ENCODE data around the gene BARHL2. TPM values are rescaled to one million over a fixed set of nuclear protein-coding genes. Genes with fewer than 3 reads are reported as not detected.
A peak's percentile ranks its signal among the peaks of the same experiment; 100 is the strongest.

The BARHL2 gene
- total RNA-seq, 2 experiments from 2014 or later, result not detected

GRCh38 chr1:90729504-90730242 lies 12.6 kb upstream of the BARHL2 start:
- ChIA-PET CTCF (interaction anchor here (1.8 to 3.0 kb wide), 3 partner anchors 7 to 22 kb away, joined by 5 to 11 read pairs (median 9); no protein-coding TSS in a partner anchor), POLR2A (no interaction called here)
- no peak for DNase-seq
- Mint-ChIP-seq H3K4me1 (peaks cover 31% of the 10 kb centered on the region), H3K36me3 (ENCODE audit: low read depth) (peaks cover 12% of the 10 kb centered on the region), H3K4me3 (no peak overlapping the region), H3K9me3 (peaks cover 2% of the 10 kb centered on the region), H3K27me3 (peaks cover 89% of the 10 kb centered on the region), H3K27ac (no peak overlapping the region)

DNA sequence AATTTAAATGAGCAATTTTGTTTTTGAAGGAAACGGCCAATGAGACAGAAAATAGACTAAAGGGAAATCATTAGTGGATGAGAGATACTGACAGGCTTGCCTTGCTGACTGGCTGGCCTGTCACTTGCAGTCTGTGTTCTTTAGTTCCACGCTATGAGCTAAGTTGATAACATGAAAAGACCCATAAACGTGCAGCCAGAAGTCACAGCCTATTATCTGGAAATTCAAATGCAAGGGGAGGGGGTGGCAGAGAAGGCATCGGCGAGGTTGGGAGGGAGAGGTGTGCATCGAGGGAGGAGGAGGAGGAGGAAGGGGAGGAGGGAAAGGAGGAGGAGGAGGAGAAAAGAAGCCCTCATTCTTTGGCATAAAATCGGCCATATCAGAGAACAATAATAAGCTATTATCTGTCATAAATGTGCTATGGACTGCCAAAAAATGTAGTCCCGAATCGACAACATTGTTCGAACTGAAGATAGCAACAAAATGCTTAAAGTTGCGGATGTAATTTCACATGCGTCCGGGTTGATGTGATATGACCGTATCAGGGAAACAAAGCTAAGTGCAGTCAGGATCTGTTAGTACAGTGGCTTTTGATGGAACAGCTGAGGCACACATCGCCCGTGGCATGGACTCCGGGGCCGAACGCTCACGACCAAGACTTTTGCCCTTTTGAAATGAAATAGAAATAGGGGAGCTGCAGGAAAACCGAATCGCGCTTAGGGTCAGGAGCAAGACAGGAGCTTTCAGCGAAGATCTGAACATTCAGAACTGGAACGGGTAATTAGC lies 11.6 kb upstream of the BARHL2 start:
- Mint-ChIP-seq H3K9me3 (peaks cover 2% of the 10 kb centered on the region), H3K36me3 (ENCODE audit: low read depth) (peaks cover 12% of the 10 kb centered on the region), H3K4me1 (peaks cover 36% of the 10 kb centered on the region), H3K4me3 (peak overlapping the region; percentile 11), H3K27me3 (peaks cover 93% of the 10 kb centered on the region), H3K27ac (peak overlapping the region; percentile 19)
- ChIA-PET POLR2A (no interaction called here), CTCF (interaction anchor here (1.2 to 1.9 kb wide), 3 partner anchors 9 to 21 kb away, joined by 5 to 9 read pairs (median 5); no protein-coding TSS in a partner anchor)
- DNase-seq, result no peak

GRCh38 chr1:90727917-90728501 lies 10.9 kb upstream of the BARHL2 start:
- peaks cover 93% of the 10 kb centered on the region for H3K27me3 Mint-ChIP-seq
- peaks cover 2% of the 10 kb centered on the region for H3K9me3 Mint-ChIP-seq
- peaks cover 12% of the 10 kb centered on the region for H3K36me3 Mint-ChIP-seq (ENCODE audit: low read depth)
- no peak overlapping the region for H3K4me3 Mint-ChIP-seq
- POLR2A ChIA-PET, result no interaction called here
- CTCF ChIA-PET, result interaction anchor here (1.2 kb wide), 1 partner anchor 17 kb away, joined by 5 read pairs; no protein-coding TSS in a partner anchor
- H3K27ac Mint-ChIP-seq, result peak overlapping the region; percentile 19
- peaks cover 40% of the 10 kb centered on the region for H3K4me1 Mint-ChIP-seq
- no peak for DNase-seq

DNA sequence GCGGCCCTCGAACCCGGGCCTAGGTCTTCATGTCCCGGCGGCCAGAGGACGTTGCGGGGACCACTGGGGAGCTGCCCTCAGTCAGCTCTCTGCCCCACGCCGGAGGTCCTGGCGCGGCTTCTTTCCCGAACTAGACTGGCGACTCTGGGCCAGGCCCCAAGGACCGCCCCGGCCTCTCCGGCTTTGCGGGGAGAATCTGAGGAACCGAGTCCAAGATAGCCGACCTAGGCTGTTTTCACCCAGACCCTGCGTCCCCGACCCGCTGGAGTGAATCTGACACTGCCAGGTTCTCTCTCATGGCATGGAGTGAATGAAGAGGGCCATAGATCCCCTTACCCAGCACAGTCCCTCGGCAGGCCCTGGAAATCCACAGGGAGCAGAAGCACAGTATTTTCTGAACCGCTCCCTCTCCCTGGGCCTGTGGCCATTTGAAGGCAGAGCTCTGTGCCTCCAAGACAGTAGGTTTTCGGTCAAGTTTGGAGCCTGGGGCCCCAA lies 9.9 kb upstream of the BARHL2 start:
- ChIA-PET POLR2A (no interaction called here), CTCF (interaction anchor here (1.2 kb wide), 1 partner anchor 17 kb away, joined by 4 read pairs; no protein-coding TSS in a partner anchor)
- Mint-ChIP-seq H3K4me3 (peak overlapping the region; percentile 48), H3K36me3 (ENCODE audit: low read depth) (peaks cover 12% of the 10 kb centered on the region), H3K4me1 (peaks cover 40% of the 10 kb centered on the region), H3K9me3 (peaks cover 2% of the 10 kb centered on the region), H3K27ac (no peak overlapping the region), H3K27me3 (peaks cover 93% of the 10 kb centered on the region)
- DNase-seq, result no peak

DNA sequence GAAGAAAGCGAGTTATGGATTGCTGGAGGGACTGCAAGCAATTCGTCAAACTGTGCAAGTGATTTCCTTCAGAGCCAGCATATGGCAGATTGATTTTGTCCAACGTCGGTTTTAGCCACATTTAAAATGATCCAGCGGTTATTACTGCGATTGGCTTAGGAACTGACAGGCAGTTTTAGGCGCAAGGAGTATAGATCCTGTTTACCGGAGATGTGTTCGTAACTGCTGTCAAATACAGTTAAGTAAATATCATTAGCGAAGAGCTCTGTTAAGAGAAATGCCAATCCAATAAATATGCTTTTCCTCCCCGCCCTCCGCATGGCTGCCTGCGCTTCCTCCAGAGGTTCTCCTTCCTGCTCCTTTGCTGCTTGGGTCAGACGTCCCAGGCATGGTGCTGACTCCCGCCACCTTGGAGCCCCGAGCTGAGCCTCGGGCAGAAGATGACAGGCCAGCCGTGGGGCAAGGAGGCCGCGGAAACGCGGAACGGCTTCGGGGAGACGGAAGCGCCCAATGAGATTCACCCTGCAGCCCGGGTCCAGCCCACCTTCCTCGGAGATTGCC lies 9.4 kb upstream of the BARHL2 start:
- peaks cover 2% of the 10 kb centered on the region for H3K9me3 Mint-ChIP-seq
- CTCF ChIA-PET, result interaction anchor here (1.1 to 1.2 kb wide), 2 partner anchors 10 to 17 kb away, joined by 4 read pairs; partner anchors contain the start of gene BARHL2
- POLR2A ChIA-PET, result no interaction called here
- no peak for DNase-seq
- H3K27ac Mint-ChIP-seq, result peak overlapping the region; percentile 79
- H3K36me3 Mint-ChIP-seq (ENCODE audit: low read depth), result peaks cover 12% of the 10 kb centered on the region
- H3K27me3 Mint-ChIP-seq, result peaks cover 95% of the 10 kb centered on the region
- peak overlapping the region; percentile 48 for H3K4me3 Mint-ChIP-seq
- H3K4me1 Mint-ChIP-seq, result peaks cover 40% of the 10 kb centered on the region

- peaks cover 12% of the 10 kb centered on the region for H3K36me3 Mint-ChIP-seq (ENCODE audit: low read depth)
- peaks cover 42% of the 10 kb centered on the region for H3K4me1 Mint-ChIP-seq
- peak overlapping the region; percentile 79 for H3K27ac Mint-ChIP-seq
- no peak for DNase-seq
- peak overlapping the region; percentile 48 for H3K4me3 Mint-ChIP-seq
- POLR2A ChIA-PET, result no interaction called here
- peaks cover 2% of the 10 kb centered on the region for H3K9me3 Mint-ChIP-seq
- CTCF ChIA-PET, result interaction anchor here (1.1 to 1.2 kb wide), 2 partner anchors 10 to 16 kb away, joined by 4 read pairs; partner anchors contain the start of gene BARHL2
- peaks cover 95% of the 10 kb centered on the region for H3K27me3 Mint-ChIP-seq
These were observed 8.7 kb upstream of the BARHL2 start for GRCh38 chr1:90725657-90726424.

DNA sequence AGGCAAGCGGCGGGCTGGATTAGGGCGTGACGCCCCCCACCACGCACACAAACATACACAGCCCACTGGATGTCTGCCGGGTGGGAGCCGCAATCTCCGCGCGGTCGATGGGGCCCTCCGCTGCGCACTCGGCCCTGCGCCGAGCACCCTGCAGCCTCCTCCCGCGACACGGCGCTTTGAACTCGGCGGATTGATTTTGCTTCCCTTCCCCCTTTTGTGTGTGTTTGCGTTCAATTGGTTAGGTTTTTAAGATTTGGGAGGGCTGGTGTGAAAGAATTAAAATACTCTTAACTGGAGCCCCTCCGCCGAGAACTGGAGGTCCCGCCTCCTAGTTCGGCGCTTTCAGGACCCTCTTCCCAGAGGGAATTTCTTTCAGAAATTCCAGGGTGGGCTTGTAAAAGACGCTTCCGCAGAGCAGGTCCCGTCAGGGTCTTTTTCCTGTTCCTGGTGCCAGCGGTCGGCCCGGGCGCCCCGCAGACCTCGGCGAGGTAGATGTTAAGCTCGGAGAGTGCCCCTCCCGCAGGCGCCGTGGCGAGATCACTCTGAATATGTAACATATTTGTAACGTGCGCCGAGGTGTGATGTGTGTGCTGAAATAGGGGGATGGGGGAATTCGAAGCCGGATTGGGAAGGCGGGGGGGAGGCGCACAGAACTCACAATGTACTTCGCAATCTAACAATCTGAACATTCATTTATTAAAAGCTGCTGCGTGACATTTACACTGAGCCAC lies 8.0 kb upstream of the BARHL2 start:
- H3K4me1 Mint-ChIP-seq, result peaks cover 40% of the 10 kb centered on the region
- peaks cover 95% of the 10 kb centered on the region for H3K27me3 Mint-ChIP-seq
- DNase-seq, result no peak
- peak overlapping the region; percentile 48 for H3K4me3 Mint-ChIP-seq
- peaks cover 2% of the 10 kb centered on the region for H3K9me3 Mint-ChIP-seq
- H3K36me3 Mint-ChIP-seq (ENCODE audit: low read depth), result peaks cover 12% of the 10 kb centered on the region
- H3K27ac Mint-ChIP-seq, result peak overlapping the region; percentile 79
- ChIA-PET POLR2A (no interaction called here), CTCF (no interaction called here)

GRCh38 chr1:90724361-90724760 lies 7.3 kb upstream of the BARHL2 start:
- Mint-ChIP-seq H3K4me1 (peaks cover 36% of the 10 kb centered on the region), H3K4me3 (peak overlapping the region; percentile 14), H3K36me3 (ENCODE audit: low read depth) (peaks cover 12% of the 10 kb centered on the region), H3K9me3 (peaks cover 2% of the 10 kb centered on the region), H3K27ac (no peak overlapping the region), H3K27me3 (peaks cover 94% of the 10 kb centered on the region)
- ChIA-PET POLR2A (no interaction called here), CTCF (interaction anchor here (0.9 kb wide), 1 partner anchor 11 kb away, joined by 3 read pairs; no protein-coding TSS in a partner anchor)
- DNase-seq, result no peak

DNA sequence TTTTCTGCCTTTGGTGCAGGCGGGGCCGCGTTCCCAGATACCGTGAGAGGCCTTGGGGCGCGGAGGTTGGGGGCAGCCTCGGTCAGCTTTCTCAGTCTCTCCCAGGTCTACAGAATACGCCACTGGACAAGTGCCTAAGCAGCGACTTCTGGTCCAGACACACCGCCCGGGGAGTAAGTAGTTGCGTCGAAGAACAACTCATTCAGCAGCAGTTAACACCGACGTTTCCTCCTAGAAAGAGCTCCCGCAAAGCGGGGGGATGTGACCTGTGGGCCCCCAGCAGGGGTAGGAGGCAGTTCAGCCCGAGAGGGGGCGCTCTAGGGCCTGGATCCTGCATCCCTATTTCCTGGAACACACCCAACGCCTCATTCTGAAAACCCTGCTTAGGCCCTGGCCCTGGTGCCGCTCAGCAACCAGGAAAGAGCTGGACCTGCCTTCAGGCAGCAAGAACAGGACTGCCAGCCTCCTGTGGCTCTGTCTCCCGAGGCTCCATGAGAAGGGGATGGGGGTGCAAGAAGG lies 6.5 kb upstream of the BARHL2 start:
- Mint-ChIP-seq H3K4me3 (peak overlapping the region; percentile 6), H3K36me3 (ENCODE audit: low read depth) (peaks cover 16% of the 10 kb centered on the region), H3K27me3 (peaks cover 95% of the 10 kb centered on the region), H3K27ac (no peak overlapping the region), H3K9me3 (peaks cover 2% of the 10 kb centered on the region), H3K4me1 (peaks cover 39% of the 10 kb centered on the region)
- ChIA-PET CTCF (interaction anchor here (0.9 to 2.8 kb wide), 2 partner anchors 8 to 10 kb away, joined by 3 to 11 read pairs; no protein-coding TSS in a partner anchor), POLR2A (no interaction called here)
- DNase-seq, result no peak

GRCh38 chr1:90722874-90723589 lies 5.9 kb upstream of the BARHL2 start:
- Mint-ChIP-seq H3K4me1 (peaks cover 36% of the 10 kb centered on the region), H3K9me3 (peaks cover 2% of the 10 kb centered on the region), H3K27ac (peak overlapping the region; percentile 11), H3K36me3 (ENCODE audit: low read depth) (peaks cover 12% of the 10 kb centered on the region), H3K27me3 (peaks cover 93% of the 10 kb centered on the region), H3K4me3 (peak overlapping the region; percentile 6)
- no peak for DNase-seq
- POLR2A ChIA-PET, result no interaction called here
- CTCF ChIA-PET, result interaction anchor here (1.6 to 2.8 kb wide), 2 partner anchors 8 to 131 kb away, joined by 3 to 11 read pairs; no protein-coding TSS in a partner anchor

Data from activated CD4-positive, alpha-beta T cell treated with anti-CD3 and anti-CD28 coated beads, Interleukin-2, amount 10 ng/mL, durations not matched to agents 7 days and 5 days (primary cell).